PC-3 (cell line): Measurements from ENCODE around the gene IRGQ. TPM values are rescaled to one million over a fixed set of nuclear protein-coding genes. Genes with fewer than 3 reads are reported as not detected.

Experiments used
- ATAC-seq: fragments of 200-7000 bp; cut with Tn5 transposase; 2 replicates; pipeline ENCODE4 v1.9.1; 2020; ENCODE audit warnings: mild to moderate bottlenecking, moderate library complexity
- BruUV-seq: library from RNA; stranded (reverse); fragments of 400-500 nt; replicated peaks from 2 replicates; lab custom pipeline; 2021; lab: Mats Ljungman, UMichigan
- CTCF ChIA-PET: fragments of 300-600 bp; sonication (Branson Sonifier 250); formaldehyde crosslinking; loops from one replicate; lab custom pipeline; 2022; ENCODE audit warnings: antibody characterized with exemption; lab: Charles Lee
- POLR2A ChIA-PET: fragments of 300-600 bp; sonication (Branson Sonifier 250); formaldehyde crosslinking; loops from one replicate; lab custom pipeline; 2022; ENCODE audit warnings: antibody characterized with exemption; ENCODE audit not compliant: unreplicated experiment; lab: Charles Lee
- DNase-seq: peaks from one replicate; pipeline ENCODE4 v3.0.0-alpha.2; 2015
- H2AFZ ChIP-seq: fragments of 300-600 bp; sonication (generic); 2 replicates; pipeline ENCODE4 v1.6.0; 2016; ENCODE audit warnings: antibody characterized with exemption, low read length
- H3F3A ChIP-seq: fragments of 300-600 bp; sonication (generic); one replicate; pipeline ENCODE4 v1.6.0; 2017; ENCODE audit warnings: antibody characterized with exemption, low read length, control low read depth, mild to moderate bottlenecking; ENCODE audit not compliant: unreplicated experiment
- H3K27ac ChIP-seq: fragments of 300-600 bp; sonication (generic); 2 replicates; pipeline ENCODE4 v1.5.1; 2016; ENCODE audit warnings: mild to moderate bottlenecking, low read length
- H3K27me3 ChIP-seq: fragments of 300-600 bp; sonication (generic); 2 replicates; pipeline ENCODE4 v1.6.1; 2016; ENCODE audit warnings: low read length, mixed read lengths
- H3K36me3 ChIP-seq: fragments of 300-600 bp; sonication (generic); 2 replicates; pipeline ENCODE4 v1.6.1; 2016; ENCODE audit warnings: low read depth, mixed run types, low read length, mixed read lengths
- H3K4me1 ChIP-seq: fragments of 300-600 bp; sonication (generic); 2 replicates; pipeline ENCODE4 v1.5.1; 2016; ENCODE audit warnings: low read length; ENCODE audit not compliant: insufficient read depth
- H3K4me2 ChIP-seq: fragments of 300-600 bp; sonication (generic); 2 replicates; pipeline ENCODE4 v1.6.0; 2016; ENCODE audit warnings: low read length
- H3K4me3 ChIP-seq: fragments of 300-600 bp; sonication (generic); 2 replicates; pipeline ENCODE4 v1.5.1; 2016; ENCODE audit warnings: mild to moderate bottlenecking, low read length, mixed read lengths
- H3K79me2 ChIP-seq: fragments of 300-600 bp; sonication (generic); 2 replicates; pipeline ENCODE4 v1.6.1; 2017; ENCODE audit warnings: low read length, mixed read lengths
- H3K9ac ChIP-seq: fragments of 300-600 bp; sonication (generic); 2 replicates; pipeline ENCODE4 v1.6.0; 2016; ENCODE audit warnings: mild to moderate bottlenecking, low read length
- H3K9me2 ChIP-seq: fragments of 300-600 bp; sonication (generic); replicated peaks from 2 replicates; pipeline ENCODE4 v1.6.1; 2016; ENCODE audit warnings: mixed run types, low read length, mixed read lengths
- H3K9me3 ChIP-seq: fragments of 300-600 bp; sonication (generic); 2 replicates; pipeline ENCODE4 v1.6.1; 2016; ENCODE audit warnings: low read length, mixed read lengths
- H4K20me1 ChIP-seq: fragments of 300-600 bp; sonication (generic); 2 replicates; pipeline ENCODE4 v1.6.1; 2016; ENCODE audit warnings: low read length, mixed read lengths
- EZH2 ChIP-seq: fragments of 300-600 bp; sonication (generic); IDR thresholded peaks from one replicate; pipeline ENCODE4 v1.6.1; 2017; ENCODE audit warnings: antibody characterized with exemption, mild to moderate bottlenecking, low read length; ENCODE audit not compliant: unreplicated experiment
- EZH2phosphoT487 ChIP-seq: fragments of 300-600 bp; sonication (generic); IDR thresholded peaks from 2 replicates; pipeline ENCODE4 v1.6.1; 2018; ENCODE audit warnings: mild to moderate bottlenecking, antibody characterized with exemption, low read length, borderline replicate concordance
- intact Hi-C: fragments of 100-400 bp; cut with micrococcal nuclease; formaldehyde crosslinking; loops from 2 replicates; pipeline ENCODE4 v1.9.0; 2023
- total RNA-seq: library from RNA; depleted of rRNA; stranded (reverse); fragments of >200 nt; gene quantifications from 2 replicates; pipeline ENCODE4 v1.2.3, GENCODE V29; 2014
- TF ChIP-seq, protein P1 (sequence below): fragments of 300-600 bp; sonication (generic); conservative IDR thresholded peaks from 2 replicates; pipeline ENCODE4 v1.5.1; 2017; ENCODE audit warnings: antibody characterized with exemption, low read depth, mild to moderate bottlenecking, low read length

IRGQ gene
- total RNA-seq, 1 experiment from 2014 or later, result 12.5 TPM

DNA sequence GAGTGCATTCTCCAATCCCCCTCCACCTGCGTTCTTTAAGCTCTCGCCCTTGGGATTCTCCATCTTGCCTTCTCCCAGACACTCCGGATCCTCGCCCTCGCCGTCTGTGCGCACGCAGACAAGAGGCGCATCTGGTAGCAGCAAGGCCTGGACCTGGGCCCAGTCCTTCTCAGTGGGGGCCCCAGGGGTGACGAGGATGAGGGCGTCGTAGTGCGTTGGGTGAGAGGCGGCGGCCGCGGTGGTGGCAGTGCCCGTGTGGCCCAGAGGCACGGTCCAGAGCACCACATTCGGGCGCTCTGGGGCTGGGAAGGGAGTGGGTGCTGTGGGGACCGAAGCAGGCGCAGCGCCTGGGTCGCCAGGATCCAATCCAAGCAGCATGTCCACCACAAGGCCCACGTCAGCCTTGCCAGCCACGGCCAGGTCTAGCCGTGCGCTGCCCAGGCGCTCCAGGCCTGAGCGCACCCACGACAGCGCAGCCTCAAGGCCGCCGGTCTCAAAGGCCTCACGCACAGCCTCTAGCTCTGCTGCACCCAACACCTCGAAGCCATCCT, 3.1 kb downstream of the IRGQ start:
- Histone ChIP-seq H2AFZ (no peak overlapping the region), H3K27me3 (no peaks in the 10 kb centered on the region), H3K4me3 (no peak overlapping the region), H3K36me3 (no peaks in the 10 kb centered on the region), H3F3A (no peaks in the 10 kb centered on the region), H3K79me2 (peaks cover 32% of the 10 kb centered on the region), H3K9ac (no peak overlapping the region), H3K9me3 (no peaks in the 10 kb centered on the region), H3K27ac (no peak overlapping the region), H4K20me1 (no peaks in the 10 kb centered on the region), H3K4me1 (peaks cover 11% of the 10 kb centered on the region), H3K9me2 (no peaks in the 10 kb centered on the region), H3K4me2 (no peak overlapping the region)
- no peak for DNase-seq
- CTCF ChIA-PET, result no interaction called here
- BruUV-seq, result no TSS peak
- ATAC-seq, result no peak
- POLR2A ChIA-PET, result no interaction called here
- intact Hi-C loops, result no loop called here
- TF ChIP-seq EZH2, result no peak
- no peak for TF ChIP-seq EZH2phosphoT487
- TF ChIP-seq, protein P1, sequence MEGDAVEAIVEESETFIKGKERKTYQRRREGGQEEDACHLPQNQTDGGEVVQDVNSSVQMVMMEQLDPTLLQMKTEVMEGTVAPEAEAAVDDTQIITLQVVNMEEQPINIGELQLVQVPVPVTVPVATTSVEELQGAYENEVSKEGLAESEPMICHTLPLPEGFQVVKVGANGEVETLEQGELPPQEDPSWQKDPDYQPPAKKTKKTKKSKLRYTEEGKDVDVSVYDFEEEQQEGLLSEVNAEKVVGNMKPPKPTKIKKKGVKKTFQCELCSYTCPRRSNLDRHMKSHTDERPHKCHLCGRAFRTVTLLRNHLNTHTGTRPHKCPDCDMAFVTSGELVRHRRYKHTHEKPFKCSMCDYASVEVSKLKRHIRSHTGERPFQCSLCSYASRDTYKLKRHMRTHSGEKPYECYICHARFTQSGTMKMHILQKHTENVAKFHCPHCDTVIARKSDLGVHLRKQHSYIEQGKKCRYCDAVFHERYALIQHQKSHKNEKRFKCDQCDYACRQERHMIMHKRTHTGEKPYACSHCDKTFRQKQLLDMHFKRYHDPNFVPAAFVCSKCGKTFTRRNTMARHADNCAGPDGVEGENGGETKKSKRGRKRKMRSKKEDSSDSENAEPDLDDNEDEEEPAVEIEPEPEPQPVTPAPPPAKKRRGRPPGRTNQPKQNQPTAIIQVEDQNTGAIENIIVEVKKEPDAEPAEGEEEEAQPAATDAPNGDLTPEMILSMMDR, result no peak

DNA sequence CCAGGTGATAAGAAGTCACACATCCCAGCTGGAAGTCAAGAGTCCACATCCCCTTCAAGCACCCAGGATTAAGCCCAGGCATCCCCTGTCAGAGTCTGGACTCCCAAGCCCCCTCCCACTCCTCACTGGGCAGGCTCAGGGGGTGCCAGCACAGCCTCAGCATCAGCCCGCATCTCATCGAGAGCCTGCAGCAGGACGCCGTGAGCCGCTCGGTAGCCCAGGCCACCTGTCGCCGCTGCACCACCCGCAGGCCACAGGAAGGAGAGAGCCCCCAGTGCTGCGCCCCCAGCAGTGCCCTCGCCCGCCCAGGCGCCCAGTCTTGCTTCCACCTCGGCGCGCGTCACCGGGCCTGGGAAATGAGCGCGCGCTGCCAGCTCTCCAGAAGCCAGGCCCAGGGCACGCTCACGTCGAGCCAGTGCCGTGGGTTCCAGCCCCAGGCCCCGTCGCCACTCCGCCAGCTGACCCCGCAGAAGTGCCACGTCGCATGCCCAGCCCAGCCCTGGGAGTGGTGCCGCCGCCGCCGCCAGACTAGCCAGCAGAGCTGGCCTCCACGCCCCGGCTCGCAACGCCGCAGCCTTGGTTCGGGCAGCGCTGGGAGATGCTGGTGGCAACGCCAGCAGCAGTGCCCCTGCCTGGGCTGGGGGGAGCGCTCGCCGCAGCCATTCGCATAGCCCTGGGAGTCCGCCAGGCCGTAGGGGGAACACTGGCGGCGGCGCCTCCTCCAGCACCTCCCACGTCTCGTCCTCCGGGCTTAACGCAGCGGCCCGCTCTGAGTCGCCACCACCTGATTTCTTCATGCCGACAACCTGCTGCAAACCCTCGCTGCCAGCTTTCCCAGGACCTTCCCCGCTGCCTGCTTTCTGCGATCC, 3.8 kb downstream of the IRGQ start:
- no peak overlapping the region for H3K4me2 ChIP-seq
- H3K4me3 ChIP-seq, result no peak overlapping the region
- H2AFZ ChIP-seq, result no peak overlapping the region
- ChIA-PET POLR2A (no interaction called here), CTCF (no interaction called here)
- H3K79me2 ChIP-seq, result peaks cover 25% of the 10 kb centered on the region
- BruUV-seq, result no TSS peak
- H3K9me2 ChIP-seq, result no peaks in the 10 kb centered on the region
- H3K9me3 ChIP-seq, result no peaks in the 10 kb centered on the region
- no peaks in the 10 kb centered on the region for H4K20me1 ChIP-seq
- H3K36me3 ChIP-seq, result no peaks in the 10 kb centered on the region
- ATAC-seq (no peak), DNase-seq (no peak)
- intact Hi-C loops, result no loop called here
- no peak overlapping the region for H3K27ac ChIP-seq
- 0 out of 2 replicates have a peak, but pooled peaks cover 3% of the 10 kb centered on the region for H3K4me1 ChIP-seq
- TF ChIP-seq EZH2 (no peak), EZH2phosphoT487 (no peak)
- TF ChIP-seq, protein P1, result no peak
- no peak overlapping the region for H3K9ac ChIP-seq
- H3F3A ChIP-seq, result no peaks in the 10 kb centered on the region
- H3K27me3 ChIP-seq, result no peaks in the 10 kb centered on the region

DNA sequence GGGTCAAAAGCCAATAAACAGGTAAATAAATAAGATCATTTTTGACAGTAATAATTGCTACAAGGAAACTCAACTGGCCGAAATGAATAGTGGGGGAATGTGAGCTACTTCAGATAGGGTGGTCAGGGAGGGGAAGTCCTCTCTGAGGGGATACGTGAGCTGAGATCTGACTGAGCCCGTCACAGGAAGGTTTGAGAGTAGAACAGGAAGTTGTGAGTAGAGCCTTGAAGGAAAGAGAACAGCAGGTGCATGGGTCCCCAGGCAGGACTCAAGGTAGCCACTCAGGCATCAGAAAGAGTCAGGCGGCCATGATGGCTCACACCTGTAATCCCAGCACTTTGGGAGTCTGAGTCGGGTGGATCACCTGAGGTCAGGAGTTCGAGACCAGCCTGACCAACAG, 6.3 kb downstream of the IRGQ start:
- Histone ChIP-seq H3K79me2 (peaks cover 9% of the 10 kb centered on the region; the same call in 1 of the 2 replicates), H2AFZ (no peak overlapping the region), H3K4me2 (no peak overlapping the region), H3K4me1 (no peaks in the 10 kb centered on the region), H3K27me3 (no peaks in the 10 kb centered on the region), H3K9me3 (no peaks in the 10 kb centered on the region), H4K20me1 (no peaks in the 10 kb centered on the region), H3K36me3 (no peaks in the 10 kb centered on the region), H3F3A (no peaks in the 10 kb centered on the region), H3K9ac (no peak overlapping the region), H3K4me3 (no peak overlapping the region), H3K27ac (no peak overlapping the region), H3K9me2 (no peaks in the 10 kb centered on the region)
- ChIA-PET POLR2A (no interaction called here), CTCF (no interaction called here)
- intact Hi-C loops, result no loop called here
- ATAC-seq, result no peak
- no TSS peak for BruUV-seq
- no peak for DNase-seq
- TF ChIP-seq, protein P1, result no peak
- TF ChIP-seq EZH2 (no peak), EZH2phosphoT487 (no peak)
